DND-41 (cell line): Measurements from ENCODE around the gene ENOPH1.

Source experiments
- ATAC-seq: fragments of 200-7000 bp; cut with Tn5 transposase; 3 replicates; pipeline ENCODE4 v1.9.1; 2021; ENCODE audit warnings: low read depth; ENCODE audit not compliant: insufficient read depth
- DNase-seq: peaks from one replicate; pipeline ENCODE4 v3.0.0-alpha.2; 2020
- H2AFZ ChIP-seq: 2 replicates; pipeline ENCODE4 v1.6.0; 2012; ENCODE audit warnings: low read depth, low read length
- H3K27ac ChIP-seq: 2 replicates; pipeline ENCODE4 v1.5.1; 2012; ENCODE audit warnings: low read length, inconsistent platforms
- H3K27me3 ChIP-seq: fragments of 200-600 bp; sonication (generic); 2 replicates; pipeline ENCODE4 v1.6.0; 2012; ENCODE audit warnings: low read length, mild to moderate bottlenecking, inconsistent platforms; ENCODE audit not compliant: insufficient read depth, poor library complexity
- H3K36me3 ChIP-seq: 2 replicates; pipeline ENCODE4 v1.5.1; 2012; ENCODE audit warnings: low read length, inconsistent platforms; ENCODE audit not compliant: insufficient read depth
- H3K4me1 ChIP-seq: 2 replicates; pipeline ENCODE4 v1.5.1; 2012; ENCODE audit warnings: mild to moderate bottlenecking, low read length; ENCODE audit not compliant: insufficient read depth
- H3K4me2 ChIP-seq: 2 replicates; pipeline ENCODE4 v1.6.0; 2012; ENCODE audit warnings: mild to moderate bottlenecking, moderate library complexity, low read length, inconsistent platforms; ENCODE audit not compliant: insufficient read depth
- H3K4me3 ChIP-seq, 2 experiments: fragments of 200-600 bp in 1 of 2; shearing (Covaris generic) in 1 of 2; 2 replicates each; pipeline ENCODE4 v1.5.1; 2012 to 2016; ENCODE audit warnings: inconsistent platforms in 2 of 2, low read length in 2 of 2, mild to moderate bottlenecking in 2 of 2, low read depth in 1 of 2, moderate library complexity in 1 of 2
- H3K79me2 ChIP-seq: 2 replicates; pipeline ENCODE4 v1.6.0; 2012; ENCODE audit warnings: low read length, inconsistent platforms; ENCODE audit not compliant: insufficient read depth
- H3K9ac ChIP-seq: 2 replicates; pipeline ENCODE4 v1.6.0; 2012; ENCODE audit warnings: low read depth, mild to moderate bottlenecking, inconsistent platforms, low read length, moderate library complexity
- H3K9me3 ChIP-seq: 2 replicates; pipeline ENCODE4 v1.5.1; 2012; ENCODE audit warnings: low read length, moderate library complexity, mild to moderate bottlenecking, inconsistent platforms; ENCODE audit not compliant: insufficient read depth, severe bottlenecking
- H4K20me1 ChIP-seq: 2 replicates; pipeline ENCODE4 v1.6.0; 2012; ENCODE audit warnings: low read length; ENCODE audit not compliant: insufficient read depth
- CTCF ChIP-seq: IDR thresholded peaks from 2 replicates; pipeline ENCODE4 v1.5.1; 2012; ENCODE audit warnings: borderline replicate concordance, low read length, moderate library complexity, mild to moderate bottlenecking; ENCODE audit not compliant: poor library complexity, severe bottlenecking; ENCODE audit errors: extremely low read depth
- EZH2 ChIP-seq: IDR thresholded peaks from 3 replicates; pipeline ENCODE4 v1.6.1; 2012; ENCODE audit warnings: borderline replicate concordance, low read depth, mild to moderate bottlenecking, moderate library complexity, low read length, inconsistent platforms; ENCODE audit not compliant: severe bottlenecking

The ENOPH1 gene

GRCh38 chr4:82430964-82431745 lies 765 bp downstream of the ENOPH1 start:
- peak overlapping the region; percentile 99 for H3K27ac ChIP-seq
- H3K9ac ChIP-seq, result peak overlapping the region; percentile 100
- TF ChIP-seq CTCF (no peak), EZH2 (no peak)
- peaks cover 65% of the 10 kb centered on the region for H3K36me3 ChIP-seq
- no peak for ATAC-seq
- DNase-seq, result no peak
- peaks cover 53% of the 10 kb centered on the region for H3K4me1 ChIP-seq
- H3K9me3 ChIP-seq, result no peaks in the 10 kb centered on the region
- peaks cover 96% of the 10 kb centered on the region for H3K79me2 ChIP-seq
- peak overlapping the region; percentile 93 to 98 for H3K4me3 ChIP-seq
- peaks cover 72% of the 10 kb centered on the region for H4K20me1 ChIP-seq
- peak overlapping the region; percentile 87 for H3K4me2 ChIP-seq
- H3K27me3 ChIP-seq, result no peaks in the 10 kb centered on the region
- peak overlapping the region; percentile 79 for H2AFZ ChIP-seq

- no peak overlapping the region for H2AFZ ChIP-seq
- peaks cover 72% of the 10 kb centered on the region for H4K20me1 ChIP-seq
- no peaks in the 10 kb centered on the region for H3K27me3 ChIP-seq
- peaks cover 46% of the 10 kb centered on the region for H3K4me1 ChIP-seq
- DNase-seq (no peak), ATAC-seq (no peak)
- H3K9me3 ChIP-seq, result no peaks in the 10 kb centered on the region
- H3K36me3 ChIP-seq, result peaks cover 64% of the 10 kb centered on the region
- peak overlapping the region; percentile 99; the same call in 1 of the 2 replicates for H3K27ac ChIP-seq
- peak overlapping the region; percentile 87 for H3K4me2 ChIP-seq
- H3K79me2 ChIP-seq, result peaks cover 96% of the 10 kb centered on the region
- peak overlapping the region; percentile 100 for H3K9ac ChIP-seq
- TF ChIP-seq EZH2, result no peak
- no peak for TF ChIP-seq CTCF
- peak overlapping the region; percentile 93 to 98; a peak in 2 of 4 replicates for H3K4me3 ChIP-seq
Observed at GRCh38 chr4:82431831-82432230, 1.4 kb downstream of the ENOPH1 start.

DNA sequence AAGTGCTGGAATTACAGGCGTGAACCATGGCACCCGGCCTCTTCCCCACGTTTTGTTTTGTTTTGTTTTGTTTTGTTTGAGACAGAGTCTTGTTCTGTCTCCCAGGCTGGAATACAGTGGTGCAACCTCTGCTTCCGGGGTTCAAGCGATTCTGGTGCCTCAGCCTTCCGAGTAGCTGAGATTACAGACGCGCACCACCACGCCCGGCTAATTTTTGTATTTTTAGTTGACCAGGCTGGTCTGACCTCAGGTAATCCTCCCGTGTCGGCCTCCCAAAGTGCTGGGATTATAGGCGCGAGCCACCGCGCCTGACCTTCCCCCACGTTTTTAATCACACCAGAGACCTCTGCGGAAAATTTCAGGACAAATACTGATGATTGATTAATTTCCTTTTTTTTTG lies 2.2 kb downstream of the ENOPH1 start:
- peak overlapping the region; percentile 100 for H3K9ac ChIP-seq
- H3K4me3 ChIP-seq, result 0 out of 4 replicates have a peak overlapping the region, but pooled peaks of 1 of the 2 experiments have one; percentile 12
- DNase-seq, result no peak

More for the DNA sequence above, 2.2 kb downstream of the ENOPH1 start:
- no peak for ATAC-seq
- H3K4me1 ChIP-seq, result peaks cover 39% of the 10 kb centered on the region
- H3K79me2 ChIP-seq, result peaks cover 96% of the 10 kb centered on the region
- H3K4me2 ChIP-seq, result peak overlapping the region; percentile 87
- no peak overlapping the region for H2AFZ ChIP-seq
- H3K36me3 ChIP-seq, result peaks cover 61% of the 10 kb centered on the region
- H3K9me3 ChIP-seq, result no peaks in the 10 kb centered on the region
- no peaks in the 10 kb centered on the region for H3K27me3 ChIP-seq
- TF ChIP-seq CTCF (no peak), EZH2 (no peak)
- peaks cover 72% of the 10 kb centered on the region for H4K20me1 ChIP-seq
- H3K27ac ChIP-seq, result no peak overlapping the region
